Fibroblast of lung (primary cell): ENCODE results near the gene NSMCE4A.

Source experiments
- CTCF ChIP-seq, 2 donors: IDR thresholded peaks in 1 of 2; conservative IDR thresholded peaks in 1 of 2; 1 replicate in 1 of 2; 2 replicates in 1 of 2; pipeline ENCODE4 v1.5.1; 2011 to 2012; ENCODE audit warnings: low read length in 2 of 2, control low read depth in 1 of 2, inconsistent platforms in 1 of 2, low read depth in 1 of 2, mild to moderate bottlenecking in 1 of 2
- EZH2 ChIP-seq: IDR thresholded peaks from 2 replicates; pipeline ENCODE4 v1.5.1; 2012; ENCODE audit warnings: low read length, control low read depth, mild to moderate bottlenecking; ENCODE audit errors: missing control alignments

- TF ChIP-seq CTCF (conservative IDR thresholded peaks at IDR 0.05 in 1 of 2, IDR thresholded peaks at IDR 0.05 in 1 of 2; ENCODE audit: low read depth in 1 of 2, low read length in 2 of 2): no peak
- no peak for TF ChIP-seq EZH2
Measured at GRCh38 chr10:121911421-121911697, 63.7 kb downstream of the NSMCE4A start.
